ENCODE results near the gene TAF11L8. TPM values are rescaled to one million over a fixed set of nuclear protein-coding genes. Genes with fewer than 3 reads are reported as not detected.
"Not testable (repeated sequence)": the region's sequence is repeated elsewhere in the genome, so short reads cannot be mapped to it uniquely, and the experiment has no call there.

The TAF11L8 gene
- total RNA-seq, 2 experiments from 2014 or later, result not detected

DNA sequence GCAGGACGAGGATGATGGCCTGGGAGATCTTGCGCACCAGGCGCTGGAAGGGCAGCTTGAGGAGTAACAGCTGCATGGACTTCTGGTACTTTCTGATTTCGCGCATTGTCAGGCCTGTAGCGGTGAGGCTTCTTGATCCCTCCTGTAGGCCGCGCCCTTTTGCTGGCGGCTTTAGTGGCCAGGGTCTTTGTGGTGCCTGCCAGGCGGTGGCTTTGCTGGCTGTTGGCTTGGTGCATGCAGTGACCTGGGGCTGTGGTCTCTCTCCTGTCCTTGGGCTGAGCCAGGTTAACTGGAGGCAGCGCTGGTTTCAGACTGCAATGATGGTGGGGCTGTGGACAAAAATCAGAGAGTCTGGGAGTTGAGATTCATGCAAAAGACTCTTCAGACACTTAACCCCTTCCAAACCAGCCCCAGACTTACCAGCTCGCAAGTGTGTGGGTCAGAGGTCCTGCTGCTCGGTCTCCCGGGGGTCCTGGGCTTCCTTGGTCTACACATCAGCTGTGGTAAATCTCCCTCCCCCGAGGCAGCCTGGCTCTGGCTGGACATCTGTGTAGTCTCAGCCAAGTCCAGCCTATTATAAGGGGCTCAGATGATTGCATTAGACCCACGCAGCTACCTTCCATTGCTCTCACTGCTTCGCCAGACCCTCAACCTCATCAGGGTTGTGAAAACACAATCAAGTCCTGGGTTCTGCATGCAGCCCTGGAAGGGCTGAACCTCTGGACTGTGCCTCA, 24.3 kb upstream of the TAF11L8 start:
- CTCF ChIA-PET, result no interaction called here
- DNase-seq (no peak), ATAC-seq (no peak)
- no peaks in the 10 kb centered on the region for H3K27me3 Mint-ChIP-seq
- H3K4me1 Mint-ChIP-seq (ENCODE audit: low read depth), result no peaks in the 10 kb centered on the region
- TF ChIP-seq, protein P1, sequence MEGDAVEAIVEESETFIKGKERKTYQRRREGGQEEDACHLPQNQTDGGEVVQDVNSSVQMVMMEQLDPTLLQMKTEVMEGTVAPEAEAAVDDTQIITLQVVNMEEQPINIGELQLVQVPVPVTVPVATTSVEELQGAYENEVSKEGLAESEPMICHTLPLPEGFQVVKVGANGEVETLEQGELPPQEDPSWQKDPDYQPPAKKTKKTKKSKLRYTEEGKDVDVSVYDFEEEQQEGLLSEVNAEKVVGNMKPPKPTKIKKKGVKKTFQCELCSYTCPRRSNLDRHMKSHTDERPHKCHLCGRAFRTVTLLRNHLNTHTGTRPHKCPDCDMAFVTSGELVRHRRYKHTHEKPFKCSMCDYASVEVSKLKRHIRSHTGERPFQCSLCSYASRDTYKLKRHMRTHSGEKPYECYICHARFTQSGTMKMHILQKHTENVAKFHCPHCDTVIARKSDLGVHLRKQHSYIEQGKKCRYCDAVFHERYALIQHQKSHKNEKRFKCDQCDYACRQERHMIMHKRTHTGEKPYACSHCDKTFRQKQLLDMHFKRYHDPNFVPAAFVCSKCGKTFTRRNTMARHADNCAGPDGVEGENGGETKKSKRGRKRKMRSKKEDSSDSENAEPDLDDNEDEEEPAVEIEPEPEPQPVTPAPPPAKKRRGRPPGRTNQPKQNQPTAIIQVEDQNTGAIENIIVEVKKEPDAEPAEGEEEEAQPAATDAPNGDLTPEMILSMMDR (IDR thresholded peaks at IDR 0.05), result no peak
- no peak overlapping the region for H3K27ac Mint-ChIP-seq
- intact Hi-C loops (cut with micrococcal nuclease), result no loop called here
- POLR2A ChIA-PET, result no interaction called here
- peaks cover 3% of the 10 kb centered on the region for H3K9me3 Mint-ChIP-seq
- no peaks in the 10 kb centered on the region for H3K36me3 Mint-ChIP-seq (ENCODE audit: low read depth)
- H3K4me3 Mint-ChIP-seq, result no peak overlapping the region

DNA sequence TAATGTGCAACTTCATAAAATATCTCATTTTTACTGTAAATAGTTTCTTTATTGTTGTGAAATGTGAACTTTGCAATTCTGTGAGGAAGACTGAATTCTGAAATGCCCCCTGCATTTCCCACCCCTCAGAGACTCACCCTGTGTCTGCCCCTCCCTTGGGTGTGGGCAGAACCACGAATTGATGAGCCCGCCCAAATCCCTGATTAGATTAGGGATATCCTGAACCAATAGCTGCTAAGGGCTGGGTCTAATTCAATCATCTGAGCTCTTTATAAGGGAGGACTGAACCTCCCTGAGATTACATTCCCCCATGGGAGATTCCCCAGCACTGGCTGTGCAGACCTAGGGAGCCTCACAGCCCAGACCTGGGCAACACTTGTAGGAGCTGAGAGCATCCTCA, 19.3 kb upstream of the TAF11L8 start, which contains the start of gene TAF11L12:
TSS of gene TAF11L12 (plus strand) at position 301 of the 400 bp plus-strand sequence.
- H3K27ac Mint-ChIP-seq; POLR2A ChIA-PET; ATAC-seq; H3K4me1 Mint-ChIP-seq (ENCODE audit: low read depth); intact Hi-C loops (cut with micrococcal nuclease); H3K9me3 Mint-ChIP-seq; DNase-seq; H3K36me3 Mint-ChIP-seq (ENCODE audit: low read depth); H3K4me3 Mint-ChIP-seq; H3K27me3 Mint-ChIP-seq; CTCF ChIA-PET: not testable (repeated sequence)

DNA sequence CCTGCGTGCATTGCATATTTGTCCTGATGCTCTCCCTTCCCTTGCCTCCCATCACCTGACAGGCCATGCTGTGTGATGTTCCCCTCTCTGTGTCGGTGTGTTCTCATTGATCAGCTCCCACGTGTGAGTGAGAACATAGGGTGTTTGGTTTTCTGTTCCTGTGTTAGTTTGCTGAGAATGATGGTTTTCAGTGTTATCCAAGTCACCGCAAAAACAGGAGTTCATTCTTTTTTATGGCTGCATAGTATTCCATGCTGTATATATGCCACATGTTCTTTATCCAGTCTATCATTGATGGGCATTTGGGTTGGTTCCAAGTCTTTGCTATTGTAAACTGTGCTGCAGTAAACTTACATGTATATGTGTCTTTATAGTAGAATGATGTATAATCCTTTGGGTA, 16.7 kb upstream of the TAF11L8 start:
- DNase-seq; POLR2A ChIA-PET; intact Hi-C loops (cut with micrococcal nuclease); H3K27me3 Mint-ChIP-seq; H3K4me1 Mint-ChIP-seq (ENCODE audit: low read depth); CTCF ChIA-PET; H3K9me3 Mint-ChIP-seq; H3K27ac Mint-ChIP-seq; H3K36me3 Mint-ChIP-seq (ENCODE audit: low read depth); H3K4me3 Mint-ChIP-seq; ATAC-seq: not testable (repeated sequence)

DNA sequence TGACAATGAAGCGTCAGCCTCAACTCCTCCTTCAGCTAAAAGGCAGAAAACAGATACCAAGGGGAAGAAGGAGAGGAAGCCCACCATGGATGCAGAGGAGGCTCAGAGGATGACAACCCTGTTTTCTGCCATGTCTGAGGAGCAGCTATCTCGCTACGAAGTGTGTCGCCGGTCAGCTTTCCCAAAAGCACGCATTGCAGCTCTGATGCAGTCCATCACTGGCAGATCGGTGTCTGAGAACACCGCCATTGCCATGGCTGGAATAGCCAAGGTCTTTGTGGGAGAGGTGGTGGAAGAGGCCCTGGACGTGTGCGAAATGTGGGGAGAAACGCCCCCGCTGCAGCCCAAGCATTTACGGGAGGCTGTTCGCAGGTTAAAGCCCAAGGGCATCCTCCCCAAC, 14.2 kb upstream of the TAF11L8 start:
- H3K9me3 Mint-ChIP-seq, result peaks cover 10% of the 10 kb centered on the region
- CTCF ChIA-PET, result no interaction called here
- DNase-seq (no peak), ATAC-seq (no peak)
- TF ChIP-seq, protein P1 (IDR thresholded peaks at IDR 0.05), result no peak
- H3K4me3 Mint-ChIP-seq, result no peak overlapping the region
- H3K36me3 Mint-ChIP-seq (ENCODE audit: low read depth), result no peaks in the 10 kb centered on the region
- no peaks in the 10 kb centered on the region for H3K27me3 Mint-ChIP-seq
- POLR2A ChIA-PET, result no interaction called here
- H3K4me1 Mint-ChIP-seq (ENCODE audit: low read depth), result no peaks in the 10 kb centered on the region
- no peak overlapping the region for H3K27ac Mint-ChIP-seq
- intact Hi-C loops (cut with micrococcal nuclease), result no loop called here

DNA sequence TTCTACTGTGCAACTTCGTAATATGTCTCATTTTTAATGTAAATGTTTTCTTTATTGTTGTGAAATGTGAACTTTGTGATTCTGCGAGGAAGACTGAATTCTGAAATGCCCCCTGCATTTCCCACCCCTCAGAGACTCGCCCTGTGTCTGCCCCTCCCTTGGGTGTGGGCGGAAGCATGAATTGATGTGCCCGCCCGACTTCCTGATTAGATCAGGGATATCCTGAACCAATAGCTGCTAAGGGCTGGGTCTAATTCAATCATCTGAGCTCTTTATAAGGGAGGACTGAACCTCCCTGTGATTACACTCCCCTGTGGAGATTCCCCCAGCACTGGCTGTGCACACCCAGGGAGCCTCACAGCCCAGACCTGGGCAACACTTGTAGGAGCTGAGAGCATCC, 13.1 kb upstream of the TAF11L8 start, which contains the start of gene TAF11L11:
TSS of gene TAF11L11 (plus strand) at position 304 of the 400 bp plus-strand sequence.
- ATAC-seq; H3K4me1 Mint-ChIP-seq (ENCODE audit: low read depth); intact Hi-C loops (cut with micrococcal nuclease): not testable (repeated sequence)

DNA sequence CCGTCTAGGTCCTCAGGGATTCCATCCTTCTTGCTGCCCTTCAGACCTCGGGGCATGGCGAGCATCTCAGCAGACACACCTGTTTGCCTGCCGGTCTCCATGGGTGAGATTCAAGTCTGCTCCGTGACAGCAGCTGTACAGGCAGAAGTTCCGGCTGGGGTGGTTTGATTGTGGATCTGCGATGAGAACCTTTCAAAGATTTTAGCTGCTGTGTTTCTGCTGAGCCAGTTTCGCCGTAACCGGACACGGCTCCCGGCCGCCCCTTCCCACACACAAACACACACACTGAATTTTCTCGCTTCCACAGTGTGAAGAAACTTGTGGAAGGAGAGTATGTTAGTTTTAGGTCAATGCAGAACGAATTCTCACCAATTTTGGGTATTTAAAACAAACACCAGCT, 7.0 kb upstream of the TAF11L8 start, which contains the start of gene TAF11L10:
TSS of gene TAF11L10 (minus strand) at position 101 of the 400 bp plus-strand sequence.
- H3K27me3 Mint-ChIP-seq; H3K4me1 Mint-ChIP-seq (ENCODE audit: low read depth); CTCF ChIA-PET; intact Hi-C loops (cut with micrococcal nuclease); POLR2A ChIA-PET; H3K36me3 Mint-ChIP-seq (ENCODE audit: low read depth); DNase-seq; H3K4me3 Mint-ChIP-seq; H3K27ac Mint-ChIP-seq; ATAC-seq; H3K9me3 Mint-ChIP-seq: not testable (repeated sequence)

More for the DNA sequence above, 13.1 kb upstream of the TAF11L8 start, which contains the start of gene TAF11L11:
- H3K27ac Mint-ChIP-seq; H3K4me3 Mint-ChIP-seq; DNase-seq; H3K27me3 Mint-ChIP-seq; H3K36me3 Mint-ChIP-seq (ENCODE audit: low read depth); CTCF ChIA-PET; POLR2A ChIA-PET: not testable (repeated sequence)
- H3K9me3 Mint-ChIP-seq, result peaks cover 12% of the 10 kb centered on the region

DNA sequence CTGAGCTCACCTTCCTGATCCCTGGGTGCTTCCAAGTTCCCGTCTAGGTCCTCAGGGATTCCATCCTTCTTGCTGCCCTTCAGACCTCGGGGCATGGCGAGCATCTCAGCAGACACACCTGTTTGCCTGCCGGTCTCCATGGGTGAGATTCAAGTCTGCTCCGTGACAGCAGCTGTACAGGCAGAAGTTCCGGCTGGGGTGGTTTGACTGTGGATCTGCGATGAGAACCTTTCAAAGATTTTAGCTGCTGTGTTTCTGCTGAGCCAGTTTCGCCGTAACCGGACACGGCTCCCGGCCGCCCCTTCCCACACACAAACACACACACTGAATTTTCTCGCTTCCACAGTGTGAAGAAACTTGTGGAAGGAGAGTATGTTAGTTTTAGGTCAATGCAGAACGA, 3.5 kb upstream of the TAF11L8 start, which contains the start of gene TAF11L9:
TSS of gene TAF11L9 (minus strand) at position 140 of the 400 bp plus-strand sequence.
- intact Hi-C loops (cut with micrococcal nuclease); H3K4me3 Mint-ChIP-seq; H3K4me1 Mint-ChIP-seq (ENCODE audit: low read depth); DNase-seq; H3K36me3 Mint-ChIP-seq (ENCODE audit: low read depth); H3K27me3 Mint-ChIP-seq; H3K27ac Mint-ChIP-seq; H3K9me3 Mint-ChIP-seq; POLR2A ChIA-PET; ATAC-seq; CTCF ChIA-PET: not testable (repeated sequence)

DNA sequence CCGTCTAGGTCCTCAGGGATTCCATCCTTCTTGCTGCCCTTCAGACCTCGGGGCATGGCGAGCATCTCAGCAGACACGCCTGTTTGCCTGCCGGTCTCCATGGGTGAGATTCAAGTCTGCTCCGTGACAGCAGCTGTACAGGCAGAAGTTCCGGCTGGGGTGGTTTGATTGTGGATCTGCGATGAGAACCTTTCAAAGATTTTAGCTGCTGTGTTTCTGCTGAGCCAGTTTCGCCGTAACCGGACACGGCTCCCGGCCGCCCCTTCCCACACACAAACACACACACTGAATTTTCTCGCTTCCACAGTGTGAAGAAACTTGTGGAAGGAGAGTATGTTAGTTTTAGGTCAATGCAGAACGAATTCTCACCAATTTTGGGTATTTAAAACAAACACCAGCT, 5.1 kb downstream of the TAF11L8 start, which contains the start of gene TAF11L7:
TSS of gene TAF11L7 (minus strand) at position 101 of the 400 bp plus-strand sequence.
- H3K36me3 Mint-ChIP-seq (ENCODE audit: low read depth); intact Hi-C loops (cut with micrococcal nuclease); H3K27me3 Mint-ChIP-seq; POLR2A ChIA-PET; ATAC-seq; CTCF ChIA-PET; H3K27ac Mint-ChIP-seq; H3K4me1 Mint-ChIP-seq (ENCODE audit: low read depth); H3K4me3 Mint-ChIP-seq; H3K9me3 Mint-ChIP-seq; DNase-seq: not testable (repeated sequence)

Measured in activated CD8-positive, alpha-beta T cell treated with anti-CD3 and anti-CD28 coated beads for 36 hours (primary cell).